HCT116 (cell line): Measurements from ENCODE around the gene PTPRCAP.

ENCODE experiments used
- ATF3 ChIP-seq: IDR thresholded peaks from 2 replicates; pipeline ENCODE4 v1.6.1; 2012
- CEBPB ChIP-seq: IDR thresholded peaks from 2 replicates; pipeline ENCODE4 v1.6.1; 2012; ENCODE audit warnings: low read depth
- CTCF ChIP-seq, 3 experiments: fragments of 200-600 bp in 1 of 3; sonication (generic) in 1 of 3; IDR thresholded peaks in 2 of 3; conservative IDR thresholded peaks in 1 of 3; 2 replicates each; pipeline ENCODE4 v1.5.1; 2012 to 2017; ENCODE audit warnings: low read depth in 2 of 3, low read length in 2 of 3, antibody characterized with exemption in 1 of 3, borderline replicate concordance in 1 of 3, control low read depth in 1 of 3, mild to moderate bottlenecking in 1 of 3, mixed read lengths in 1 of 3, mixed run types in 1 of 3, moderate library complexity in 1 of 3; ENCODE audit not compliant: insufficient read depth in 1 of 3
- EZH2phosphoT487 ChIP-seq: fragments of 200-600 bp; IDR thresholded peaks from 2 replicates; pipeline ENCODE4 v1.6.1; 2018; ENCODE audit warnings: antibody characterized with exemption, borderline replicate concordance
- POLR2A ChIP-seq: IDR thresholded peaks from 2 replicates; pipeline ENCODE4 v1.7.0; 2011; ENCODE audit warnings: borderline replicate concordance; ENCODE audit not compliant: insufficient read depth, insufficient read length; ENCODE audit errors: extremely low read depth
- POLR2AphosphoS5 ChIP-seq: IDR thresholded peaks from 2 replicates; pipeline ENCODE4 v1.6.1; 2011; ENCODE audit warnings: mild to moderate bottlenecking, low read depth, low read length, moderate library complexity
- RAD21 ChIP-seq: IDR thresholded peaks from 2 replicates; pipeline ENCODE4 v1.6.1; 2012; ENCODE audit warnings: low read depth, mild to moderate bottlenecking
- SIN3A ChIP-seq: IDR thresholded peaks from 2 replicates; pipeline ENCODE4 v1.6.1; 2012; ENCODE audit warnings: low read depth
- SP1 ChIP-seq: IDR thresholded peaks from 2 replicates; pipeline ENCODE4 v1.6.1; 2012; ENCODE audit warnings: low read depth
- ZNF274 ChIP-seq: fragments of 200-500 bp; sonication (Bioruptor generic); IDR thresholded peaks from 2 replicates; pipeline ENCODE4 v1.6.1; 2014; ENCODE audit warnings: mild to moderate bottlenecking, low read depth, low read length, inconsistent platforms

- no peak for TF ChIP-seq EZH2phosphoT487
- no peak for TF ChIP-seq SIN3A
- TF ChIP-seq POLR2A = no peak
- no peak for TF ChIP-seq CTCF (IDR thresholded peaks at IDR 0.05 in 2 of 3, conservative IDR thresholded peaks at IDR 0.05 in 1 of 3; ENCODE audit: borderline replicate concordance in 1 of 3, insufficient read depth in 1 of 3, low read depth in 2 of 3, low read length in 2 of 3)
- TF ChIP-seq RAD21 = no peak
- TF ChIP-seq SP1 = no peak
- TF ChIP-seq CEBPB = no peak
- TF ChIP-seq ATF3 = no peak
- no peak; the same call in 1 of the 2 replicates for TF ChIP-seq POLR2AphosphoS5
- TF ChIP-seq ZNF274 = no peak
Measured at GRCh38 chr11:67395555-67396258, 41.8 kb downstream of the PTPRCAP start.
